Activated T-cell treated with anti-CD3 and anti-CD28 coated beads, Interleukin-2, amount 50 U/mL, for 1 hour (primary cell): ENCODE measurements around the gene KDM4F.

ENCODE experiments used
- DNase-seq: peaks from one replicate; pipeline ENCODE4 v3.0.0-alpha.2; 2020

KDM4F gene

DNA sequence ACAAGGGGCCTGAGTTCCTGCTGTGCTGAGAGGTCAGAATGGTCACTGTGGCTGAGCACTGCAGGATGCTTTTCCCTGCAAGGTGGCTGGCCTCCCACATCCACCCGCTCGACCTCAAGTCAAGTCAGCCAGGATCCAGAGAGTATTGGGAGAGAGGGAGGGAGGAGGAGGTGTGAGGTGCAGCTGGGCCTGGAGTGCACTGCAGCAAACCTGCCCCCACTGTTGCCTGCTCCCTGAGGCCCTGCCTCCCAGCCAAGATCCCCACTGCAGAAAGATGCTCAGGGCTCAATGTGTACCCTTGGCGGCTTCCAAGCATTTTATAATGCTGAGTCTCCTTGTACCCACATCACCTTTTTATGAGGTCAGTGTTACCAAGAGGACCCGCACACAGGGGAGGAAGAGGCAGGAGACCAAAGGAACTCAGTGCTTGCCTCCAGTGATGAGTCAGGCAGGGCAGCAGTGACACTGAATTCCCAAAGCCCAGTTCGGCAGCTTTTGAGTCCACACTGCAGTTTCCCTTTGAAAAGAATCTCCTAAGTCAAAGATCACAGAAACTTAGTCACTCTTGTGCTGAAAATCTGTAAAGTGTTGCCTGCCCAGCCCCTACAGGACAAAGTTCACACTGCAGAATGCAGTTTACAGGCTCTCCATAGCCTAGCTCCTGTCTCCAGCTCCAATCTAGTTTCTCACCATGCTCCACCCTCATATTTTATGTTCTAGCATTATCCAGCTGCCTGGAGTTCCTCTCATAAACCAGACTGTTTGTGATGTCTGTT is 43.5 kb downstream of the KDM4F start:
- DNase-seq: no peak

GRCh38 chr11:95093548-95093947 is 44.3 kb downstream of the KDM4F start:
- DNase-seq: no peak

- DNase-seq: no peak
Measured at GRCh38 chr11:95095858-95096587, 46.8 kb downstream of the KDM4F start.

DNA sequence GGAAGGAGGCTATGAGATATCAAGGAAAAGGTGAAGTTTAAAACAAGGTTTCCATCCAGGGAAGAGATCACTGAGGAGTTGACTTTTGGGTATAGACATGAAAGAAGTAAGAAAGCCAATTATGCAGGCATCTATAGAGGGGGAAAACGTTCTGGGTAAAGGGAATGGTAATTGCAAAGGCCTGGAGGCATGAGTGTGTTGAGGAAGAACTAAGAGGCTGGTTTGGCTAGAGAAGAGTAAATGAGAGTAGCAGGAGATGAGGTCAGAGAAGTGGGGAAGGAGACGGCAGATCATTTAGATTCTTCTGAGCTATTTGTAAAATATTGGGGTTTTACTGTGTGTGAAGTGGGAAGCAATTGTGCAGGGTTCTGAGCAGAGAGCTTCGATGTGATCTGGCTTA is 48.0 kb downstream of the KDM4F start:
- no peak for DNase-seq

- no peak for DNase-seq
Measured at GRCh38 chr11:95098826-95099225, 49.6 kb downstream of the KDM4F start.

GRCh38 chr11:95100191-95100648 is 51.0 kb downstream of the KDM4F start:
- DNase-seq: no peak
